K562 (cell line): ENCODE data around the gene FAM120AOS. TPM values are rescaled to one million over a fixed set of nuclear protein-coding genes. Genes with fewer than 3 reads are reported as not detected.

Experiments used
- ATAC-seq: fragments of 200-7000 bp; cut with Tn5 transposase; 3 replicates; pipeline ENCODE4 v1.9.1; 2020; ENCODE audit warnings: moderate library complexity
- BruUV-seq: library from RNA; stranded (reverse); fragments of 400-500 nt; replicated peaks from 2 replicates; lab custom pipeline; 2021; lab: Mats Ljungman, UMichigan
- CTCF ChIA-PET: fragments of 300-600 bp; formaldehyde crosslinking; extraction: SDS; loops from one replicate; lab custom pipeline; 2021; ENCODE audit warnings: low intra/inter-chr PET ratio; lab: Yijun Ruan, JAX
- POLR2A ChIA-PET: fragments of 300-600, 350-650 bp; sonication (Branson Sonifier 250); formaldehyde crosslinking; extraction: SDS; loops from one replicate; lab custom pipeline; 2021; ENCODE audit warnings: antibody characterized with exemption, inconsistent platforms; lab: Yijun Ruan, JAX
- DNase-seq, 4 experiments: peaks; one replicate each; pipeline versions ENCODE4 v3.0.0 to v3.0.0-alpha.2; 2011 to 2018; ENCODE audit warnings: low spot score in 3 of 4, mixed read lengths in 3 of 4; ENCODE audit errors: extremely low read depth in 1 of 4
- FAIRE-seq: peaks from 2 replicates; lab custom pipeline; 2011; peaks lifted over from hg19 to GRCh38; lab: Jason Lieb, UNC
- H2AFZ ChIP-seq: 2 replicates; pipeline ENCODE4 v1.6.0; 2011; ENCODE audit warnings: low read depth, low read length, control low read depth, inconsistent platforms
- H3K27ac ChIP-seq: fragments of 200-600 bp; 3 replicates; pipeline ENCODE4 v1.8.0; 2011; ENCODE audit warnings: low read depth, mild to moderate bottlenecking, control low read depth, inconsistent platforms, low read length, moderate library complexity, mixed read lengths; ENCODE audit errors: extremely low read depth
- H3K27me3 ChIP-seq, 2 experiments: fragments of 300-600 bp in 1 of 2; 2 replicates in 1 of 2; 3 replicates in 1 of 2; pipeline versions ENCODE4 v1.6.0 to v1.8.0; 2011; ENCODE audit warnings: inconsistent platforms in 2 of 2, low read length in 2 of 2, mild to moderate bottlenecking in 1 of 2, mixed read lengths in 1 of 2, moderate library complexity in 1 of 2; ENCODE audit not compliant: control insufficient read depth in 2 of 2, insufficient read depth in 2 of 2
- H3K36me3 ChIP-seq: fragments of 300-600 bp; 3 replicates; pipeline ENCODE4 v1.8.0; 2011; ENCODE audit warnings: mild to moderate bottlenecking, low read length, inconsistent platforms; ENCODE audit not compliant: control insufficient read depth, insufficient read depth
- H3K4me1 ChIP-seq, 2 experiments: fragments of 200-600 bp in 1 of 2; replicated peaks in 1 of 2; 2 replicates in 1 of 2; 3 replicates in 1 of 2; pipeline versions ENCODE4 v1.5.1 to v1.8.0; 2011; ENCODE audit warnings: inconsistent platforms in 2 of 2, low read length in 2 of 2, mild to moderate bottlenecking in 1 of 2, mixed read lengths in 1 of 2, moderate library complexity in 1 of 2; ENCODE audit not compliant: control insufficient read depth in 2 of 2, insufficient read depth in 2 of 2
- H3K4me2 ChIP-seq: 2 replicates; pipeline ENCODE4 v1.6.1; 2011; ENCODE audit warnings: low read length, control low read depth, inconsistent platforms, mixed read lengths; ENCODE audit not compliant: insufficient read depth
- H3K4me3 ChIP-seq: fragments of 200-600 bp; sonication (generic), shearing (Covaris generic); 2 replicates; pipeline ENCODE4 v1.5.1; 2016; ENCODE audit warnings: control low read depth, inconsistent platforms
- H3K79me2 ChIP-seq: fragments of 200-600 bp; 3 replicates; pipeline ENCODE4 v1.8.0; 2011; ENCODE audit warnings: low read length, inconsistent platforms; ENCODE audit not compliant: control insufficient read depth, insufficient read depth
- H3K9ac ChIP-seq, 2 experiments: 2 replicates each; pipeline versions ENCODE4 v1.6.0 to v1.6.1; 2011; ENCODE audit warnings: low read depth in 2 of 2, low read length in 2 of 2, control low read depth in 1 of 2, inconsistent platforms in 1 of 2, mild to moderate bottlenecking in 1 of 2, mixed read lengths in 1 of 2; ENCODE audit not compliant: insufficient read depth in 1 of 2
- H3K9me1 ChIP-seq: one replicate; pipeline ENCODE4 v1.6.0; 2011; ENCODE audit warnings: inconsistent platforms, mild to moderate bottlenecking, low read length, moderate library complexity; ENCODE audit not compliant: control insufficient read depth, insufficient read depth
- H3K9me3 ChIP-seq: replicated peaks from 2 replicates; pipeline ENCODE4 v1.5.1; 2011; ENCODE audit warnings: low read depth, low read length, inconsistent platforms; ENCODE audit not compliant: control insufficient read depth, insufficient read depth
- H4K20me1 ChIP-seq: replicated peaks from 2 replicates; pipeline ENCODE4 v1.6.1; 2011; ENCODE audit warnings: low read length, inconsistent platforms, mixed read lengths; ENCODE audit not compliant: control insufficient read depth, insufficient read depth
- CEBPG ChIP-seq, 3 experiments: fragments of 200-800 bp in 1 of 3; sonication (Bioruptor generic) in 1 of 3; sonication (generic) in 1 of 3; formaldehyde crosslinking in 1 of 3; IDR thresholded peaks in 2 of 3; conservative IDR thresholded peaks in 1 of 3; 2 replicates each; pipeline versions ENCODE4 v1.6.1 to v1.8.0; 2016 to 2022; ENCODE audit warnings: missing compliant biosample characterization in 2 of 3, missing genetic modification characterization in 2 of 3, mild to moderate bottlenecking in 1 of 3, missing genetic modification reagents in 1 of 3
- FOXJ2 ChIP-seq: fragments of 200-800 bp; sonication (Bioruptor generic); IDR thresholded peaks from 2 replicates; pipeline ENCODE4 v1.6.1; 2016; ENCODE audit warnings: missing genetic modification characterization, missing compliant biosample characterization
- KLF10 ChIP-seq: fragments of 250-450 bp; sonication (Bioruptor Pico); IDR thresholded peaks from 2 replicates; pipeline ENCODE4 v1.6.1; 2021; ENCODE audit warnings: matching md5 sums
- ZBTB5 ChIP-seq: fragments of 450-650 bp; IDR thresholded peaks from 2 replicates; pipeline ENCODE4 v1.6.1; 2017; ENCODE audit warnings: antibody characterized with exemption
- ZKSCAN8 ChIP-seq: fragments of 200-800 bp; sonication (Bioruptor generic); IDR thresholded peaks from 2 replicates; pipeline ENCODE4 v1.6.1; 2016; ENCODE audit warnings: missing genetic modification characterization, missing compliant biosample characterization
- WGBS: fragments of 100-300 bp; shearing (Covaris generic); methylation state at CpG from one replicate; pipeline ENCODE4 v1.1.6; 2016; ENCODE audit warnings: low coverage, mixed read lengths; ENCODE audit not compliant: insufficient coverage; ENCODE audit errors: missing lambda C conversion rate; 5-methylcytosine and 5-hydroxymethylcytosine counted together
- in situ Hi-C: fragments of 300-500 bp; cut with MboI; formaldehyde crosslinking; loops from 4 replicates; pipeline ENCODE4 v1.15.0; 2018; ENCODE audit warnings: inconsistent platforms, mixed read lengths
- intact Hi-C: fragments of 100-400 bp; cut with micrococcal nuclease; formaldehyde crosslinking; loops from 2 replicates; pipeline ENCODE4 v1.14.2; 2022
- polyA plus RNA-seq, 8 experiments: library from polyadenylated mRNA; depleted of rRNA in 4 of 8; stranded (reverse) in 5 of 8; unstranded in 3 of 8; fragments of >200 nt; fragmentation: Nextera tagmentation in 2 of 8; fragmentation: Illumina TruSeq in 1 of 8; extraction: Ambion mirVana in 2 of 8; extraction: Trizol in 1 of 8; gene quantifications; 2 replicates each; pipeline versions ENCODE4 v1.2.1 to v1.2.3, GENCODE V29; 2011 to 2014; ENCODE audit warnings: inconsistent platforms in 1 of 8, missing spikeins in 1 of 8
- total RNA-seq, 7 experiments: library from RNA; depleted of rRNA in 6 of 7; stranded (reverse); fragments of >200 nt in 6 of 7; fragmentation: Illumina TruSeq in 2 of 7; extraction: Trizol in 2 of 7; gene quantifications; 2 replicates each; pipeline versions ENCODE4 v1.2.1 to v1.2.3, GENCODE V29; 2011 to 2021; ENCODE audit warnings: low replicate concordance in 1 of 7
- TF ChIP-seq, protein P1 (sequence below): fragments of 250-450 bp; sonication (Bioruptor Pico); IDR thresholded peaks from 2 replicates; pipeline ENCODE4 v1.4.0; 2020

The FAM120AOS gene
- total and polyA plus RNA-seq, 9 of the 15 experiments (the other 6 are each of a cell fraction or from before 2014, with no cell fraction given): 18.8 to 53.4 (median 41.4) TPM

DNA sequence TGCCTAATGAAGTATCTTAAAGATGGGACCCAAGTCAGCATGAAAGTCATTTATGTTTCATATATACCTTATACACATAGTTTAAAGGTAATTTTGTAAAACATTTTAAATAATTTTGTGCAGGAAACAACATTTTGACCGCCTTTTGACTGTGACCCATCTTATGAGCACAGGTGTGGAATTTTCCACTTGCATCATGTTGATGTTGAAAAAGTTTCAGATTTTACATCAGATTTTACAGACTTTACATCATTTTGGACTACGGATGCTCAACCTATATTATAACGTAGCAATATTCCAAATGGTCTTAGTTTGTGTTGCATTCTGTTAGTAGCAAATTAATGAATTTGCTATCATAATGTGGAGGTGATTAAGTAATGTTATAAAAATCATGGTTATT lies 21.7 kb upstream of the FAM120AOS start:
- no peak overlapping the region for H2AFZ ChIP-seq
- intact Hi-C loops (no loop called here), in situ Hi-C loops (no loop called here)
- DNase-seq: no peak
- CTCF ChIA-PET: no interaction called here
- no TSS peak for BruUV-seq
- WGBS: 97% methylated on average over 3 of the region's 3 CpGs
- no peak overlapping the region for H3K9ac ChIP-seq
- peaks cover 80% of the 10 kb centered on the region for H3K79me2 ChIP-seq
- TF ChIP-seq ZKSCAN8 (CRISPR knock-in tag): no peak
- H3K9me1 ChIP-seq: no peaks in the 10 kb centered on the region
- FAIRE-seq: no peak
- no peak for ATAC-seq
- no peaks in the 10 kb centered on the region for H3K9me3 ChIP-seq
- no peaks in the 10 kb centered on the region for H3K27me3 ChIP-seq
- H4K20me1 ChIP-seq: no peaks in the 10 kb centered on the region
- no peak overlapping the region for H3K27ac ChIP-seq
- POLR2A ChIA-PET: interaction anchor here (0.7 to 2.7 kb wide), 3 partner anchors 10 to 25 kb away, joined by 3 to 10 read pairs (median 5); no protein-coding TSS in a partner anchor
- H3K4me2 ChIP-seq: no peak overlapping the region
- peaks cover 86% of the 10 kb centered on the region for H3K36me3 ChIP-seq
- H3K4me3 ChIP-seq: no peak overlapping the region
- no peaks in the 10 kb centered on the region for H3K4me1 ChIP-seq

- Histone ChIP-seq H3K36me3 (peaks cover 73% of the 10 kb centered on the region), H3K4me3 (no peak overlapping the region), H3K9me3 (no peaks in the 10 kb centered on the region), H2AFZ (no peak overlapping the region), H3K4me2 (no peak overlapping the region), H3K9ac (no peak overlapping the region), H3K27me3 (no peaks in the 10 kb centered on the region), H3K9me1 (no peaks in the 10 kb centered on the region), H3K4me1 (peaks cover 0 to 3% of the 10 kb centered on the region in 2 experiments; a peak in 2 of 5 replicates), H3K79me2 (peaks cover 83% of the 10 kb centered on the region), H3K27ac (no peak overlapping the region), H4K20me1 (peaks cover 4% of the 10 kb centered on the region; the same call in 1 of the 2 replicates)
- POLR2A ChIA-PET: interaction anchor here (1.4 to 2.7 kb wide), 3 partner anchors 13 to 20 kb away, joined by 4 to 10 read pairs (median 10); partner anchors contain the start of gene FAM120AOS
- DNase-seq (no peak), FAIRE-seq (no peak), ATAC-seq (no peak)
- CTCF ChIA-PET: no interaction called here
- intact Hi-C loops: no loop called here
- 93% methylated on average over 5 of the region's 5 CpGs for WGBS
- in situ Hi-C loops: no loop called here
- no TSS peak for BruUV-seq
- TF ChIP-seq FOXJ2 (tag) (no peak), CEBPG (CRISPR knock-in tag; IDR thresholded peaks at IDR 0.05) (no peak), CEBPG (tag; conservative IDR thresholded peaks at IDR 0.05 in 1 of 2, IDR thresholded peaks at IDR 0.05 in 1 of 2) (no peak), ZBTB5 (no peak), KLF10 (CRISPR knock-in tag) (no peak)
- TF ChIP-seq, protein P1, sequence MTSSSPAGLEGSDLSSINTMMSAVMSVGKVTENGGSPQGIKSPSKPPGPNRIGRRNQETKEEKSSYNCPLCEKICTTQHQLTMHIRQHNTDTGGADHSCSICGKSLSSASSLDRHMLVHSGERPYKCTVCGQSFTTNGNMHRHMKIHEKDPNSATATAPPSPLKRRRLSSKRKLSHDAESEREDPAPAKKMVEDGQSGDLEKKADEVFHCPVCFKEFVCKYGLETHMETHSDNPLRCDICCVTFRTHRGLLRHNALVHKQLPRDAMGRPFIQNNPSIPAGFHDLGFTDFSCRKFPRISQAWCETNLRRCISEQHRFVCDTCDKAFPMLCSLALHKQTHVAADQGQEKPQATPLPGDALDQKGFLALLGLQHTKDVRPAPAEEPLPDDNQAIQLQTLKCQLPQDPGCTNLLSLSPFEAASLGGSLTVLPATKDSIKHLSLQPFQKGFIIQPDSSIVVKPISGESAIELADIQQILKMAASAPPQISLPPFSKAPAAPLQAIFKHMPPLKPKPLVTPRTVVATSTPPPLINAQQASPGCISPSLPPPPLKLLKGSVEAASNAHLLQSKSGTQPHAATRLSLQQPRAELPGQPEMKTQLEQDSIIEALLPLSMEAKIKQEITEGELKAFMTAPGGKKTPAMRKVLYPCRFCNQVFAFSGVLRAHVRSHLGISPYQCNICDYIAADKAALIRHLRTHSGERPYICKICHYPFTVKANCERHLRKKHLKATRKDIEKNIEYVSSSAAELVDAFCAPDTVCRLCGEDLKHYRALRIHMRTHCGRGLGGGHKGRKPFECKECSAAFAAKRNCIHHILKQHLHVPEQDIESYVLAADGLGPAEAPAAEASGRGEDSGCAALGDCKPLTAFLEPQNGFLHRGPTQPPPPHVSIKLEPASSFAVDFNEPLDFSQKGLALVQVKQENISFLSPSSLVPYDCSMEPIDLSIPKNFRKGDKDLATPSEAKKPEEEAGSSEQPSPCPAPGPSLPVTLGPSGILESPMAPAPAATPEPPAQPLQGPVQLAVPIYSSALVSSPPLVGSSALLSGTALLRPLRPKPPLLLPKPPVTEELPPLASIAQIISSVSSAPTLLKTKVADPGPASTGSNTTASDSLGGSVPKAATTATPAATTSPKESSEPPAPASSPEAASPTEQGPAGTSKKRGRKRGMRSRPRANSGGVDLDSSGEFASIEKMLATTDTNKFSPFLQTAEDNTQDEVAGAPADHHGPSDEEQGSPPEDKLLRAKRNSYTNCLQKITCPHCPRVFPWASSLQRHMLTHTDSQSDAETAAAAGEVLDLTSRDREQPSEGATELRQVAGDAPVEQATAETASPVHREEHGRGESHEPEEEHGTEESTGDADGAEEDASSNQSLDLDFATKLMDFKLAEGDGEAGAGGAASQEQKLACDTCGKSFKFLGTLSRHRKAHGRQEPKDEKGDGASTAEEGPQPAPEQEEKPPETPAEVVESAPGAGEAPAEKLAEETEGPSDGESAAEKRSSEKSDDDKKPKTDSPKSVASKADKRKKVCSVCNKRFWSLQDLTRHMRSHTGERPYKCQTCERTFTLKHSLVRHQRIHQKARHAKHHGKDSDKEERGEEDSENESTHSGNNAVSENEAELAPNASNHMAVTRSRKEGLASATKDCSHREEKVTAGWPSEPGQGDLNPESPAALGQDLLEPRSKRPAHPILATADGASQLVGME: no peak
These were observed 20.0 kb upstream of the FAM120AOS start for GRCh38 chr9:93473411-93473810.
